Endodermal cell (in vitro differentiated cells): ENCODE measurements around the gene SYTL5. TPM values are rescaled to one million over a fixed set of nuclear protein-coding genes. Genes with fewer than 3 reads are reported as not detected.

ENCODE experiments used
- DNase-seq: peaks from one replicate; pipeline ENCODE4 v3.0.0-alpha.2; 2017
- H3K27ac ChIP-seq: 2 replicates; pipeline ENCODE4 v1.5.1; 2013; ENCODE audit warnings: mild to moderate bottlenecking, low read depth, low read length, moderate library complexity
- H3K27me3 ChIP-seq: 2 replicates; pipeline ENCODE4 v1.6.1; 2013; ENCODE audit warnings: mild to moderate bottlenecking, low read length, moderate library complexity; ENCODE audit not compliant: insufficient read depth, control insufficient read depth, poor library complexity, severe bottlenecking
- H3K36me3 ChIP-seq: 2 replicates; pipeline ENCODE4 v1.7.0; 2013; ENCODE audit warnings: mild to moderate bottlenecking, low read length, moderate library complexity; ENCODE audit not compliant: control insufficient read depth, insufficient read depth
- H3K4me1 ChIP-seq: one replicate; pipeline ENCODE4 v1.7.0; 2013; ENCODE audit warnings: low read length; ENCODE audit not compliant: control insufficient read depth, insufficient read depth
- H3K4me3 ChIP-seq: 2 replicates; pipeline ENCODE4 v1.5.1; 2013; ENCODE audit warnings: mild to moderate bottlenecking, low read length, moderate library complexity
- H3K9ac ChIP-seq: 2 replicates; pipeline ENCODE4 v1.6.1; 2013; ENCODE audit warnings: mild to moderate bottlenecking, low read length, moderate library complexity; ENCODE audit not compliant: poor library complexity, severe bottlenecking; ENCODE audit errors: extremely low read depth
- H3K9me3 ChIP-seq: 2 replicates; pipeline ENCODE4 v1.6.1; 2013; ENCODE audit warnings: mild to moderate bottlenecking, low read length, moderate library complexity; ENCODE audit not compliant: control insufficient read depth
- H3K27ac Mint-ChIP-seq: 2 replicates; pipeline ENCODE4 v1.8.0; 2020; ENCODE audit warnings: mixed read lengths
- H3K27me3 Mint-ChIP-seq: 2 replicates; pipeline ENCODE4 v1.8.0; 2021; ENCODE audit warnings: mild to moderate bottlenecking, mixed read lengths; ENCODE audit not compliant: insufficient read depth
- H3K36me3 Mint-ChIP-seq: 2 replicates; pipeline ENCODE4 v1.8.0; 2020; ENCODE audit warnings: low read depth, mixed read lengths
- H3K4me1 Mint-ChIP-seq: 2 replicates; pipeline ENCODE4 v1.8.0; 2020; ENCODE audit warnings: mixed read lengths
- H3K4me3 Mint-ChIP-seq: 2 replicates; pipeline ENCODE4 v1.8.0; 2020; ENCODE audit warnings: mild to moderate bottlenecking, moderate library complexity, mixed read lengths
- H3K9me3 Mint-ChIP-seq: 2 replicates; pipeline ENCODE4 v1.8.0; 2020; ENCODE audit warnings: mild to moderate bottlenecking, mixed read lengths
- WGBS, 2 experiments: methylation state at CpG; one replicate each; pipeline versions ENCODE4 v1.1.5 to v1.1.7; 2013; ENCODE audit warnings: missing lambda C conversion rate in 2 of 2, mixed read lengths in 1 of 2; ENCODE audit not compliant: insufficient coverage in 1 of 2, insufficient read length in 1 of 2; 5-methylcytosine and 5-hydroxymethylcytosine counted together
- total RNA-seq, 2 donors: library from RNA; stranded (reverse); fragmentation: NEBNext Ultra II Directional in 1 of 2; extraction: Animal tissue kit (Norgen Biotek cat#: 25700) in 1 of 2; gene quantifications; 2 replicates in 1 of 2; 3 replicates in 1 of 2; pipeline ENCODE4 v1.2.1, GENCODE V29; 2021
- TF ChIP-seq, protein P1 (sequence below): fragments of 200-600 bp; sonication (generic); conservative IDR thresholded peaks from 2 replicates; pipeline ENCODE4 v1.5.0; 2021; ENCODE audit warnings: antibody characterized with exemption, mild to moderate bottlenecking

Gene SYTL5
- total RNA-seq, 2 donors from 2014 or later: 8.1 to 8.6 TPM

- Histone ChIP-seq H3K27ac (no peak overlapping the region), H3K4me3 (no peak overlapping the region), H3K27me3 (no peaks in the 10 kb centered on the region), H3K4me1 (no peaks in the 10 kb centered on the region), H3K9me3 (no peaks in the 10 kb centered on the region), H3K36me3 (no peaks in the 10 kb centered on the region), H3K9ac (no peak overlapping the region)
- 94% methylated on average over 2 of the region's 2 CpGs; no CpG with 5 or more reads in 1 of the 2 experiments for WGBS, 2 experiments
- Mint-ChIP-seq H3K27me3 (no peaks in the 10 kb centered on the region), H3K9me3 (peaks cover 16% of the 10 kb centered on the region), H3K36me3 (no peaks in the 10 kb centered on the region), H3K4me1 (no peaks in the 10 kb centered on the region), H3K4me3 (no peak overlapping the region), H3K27ac (no peak overlapping the region)
- TF ChIP-seq, protein P1, sequence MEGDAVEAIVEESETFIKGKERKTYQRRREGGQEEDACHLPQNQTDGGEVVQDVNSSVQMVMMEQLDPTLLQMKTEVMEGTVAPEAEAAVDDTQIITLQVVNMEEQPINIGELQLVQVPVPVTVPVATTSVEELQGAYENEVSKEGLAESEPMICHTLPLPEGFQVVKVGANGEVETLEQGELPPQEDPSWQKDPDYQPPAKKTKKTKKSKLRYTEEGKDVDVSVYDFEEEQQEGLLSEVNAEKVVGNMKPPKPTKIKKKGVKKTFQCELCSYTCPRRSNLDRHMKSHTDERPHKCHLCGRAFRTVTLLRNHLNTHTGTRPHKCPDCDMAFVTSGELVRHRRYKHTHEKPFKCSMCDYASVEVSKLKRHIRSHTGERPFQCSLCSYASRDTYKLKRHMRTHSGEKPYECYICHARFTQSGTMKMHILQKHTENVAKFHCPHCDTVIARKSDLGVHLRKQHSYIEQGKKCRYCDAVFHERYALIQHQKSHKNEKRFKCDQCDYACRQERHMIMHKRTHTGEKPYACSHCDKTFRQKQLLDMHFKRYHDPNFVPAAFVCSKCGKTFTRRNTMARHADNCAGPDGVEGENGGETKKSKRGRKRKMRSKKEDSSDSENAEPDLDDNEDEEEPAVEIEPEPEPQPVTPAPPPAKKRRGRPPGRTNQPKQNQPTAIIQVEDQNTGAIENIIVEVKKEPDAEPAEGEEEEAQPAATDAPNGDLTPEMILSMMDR: no peak
- no peak for DNase-seq
Observed at GRCh38 chrX:38066934-38067333, 60.6 kb downstream of the SYTL5 start.

DNA sequence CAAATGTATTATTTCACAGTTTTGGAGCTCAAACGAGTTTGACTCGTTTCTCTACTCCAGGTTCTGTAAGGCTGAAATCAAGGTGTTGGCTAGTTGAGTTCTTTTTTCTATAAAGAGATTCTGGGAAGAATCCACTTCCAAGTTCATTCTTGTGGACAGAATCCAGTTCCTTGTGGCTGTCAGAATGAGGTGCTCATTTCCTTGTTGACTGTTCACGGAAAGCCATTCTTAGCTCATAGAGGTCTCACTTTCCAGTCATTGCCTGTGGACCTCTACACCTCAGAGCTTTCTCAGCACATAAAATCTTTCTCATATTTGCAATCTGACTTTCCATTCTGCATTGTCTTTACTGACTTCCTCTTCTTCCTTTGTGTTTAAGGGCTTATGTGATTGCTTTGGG, 62.9 kb downstream of the SYTL5 start:
- Histone ChIP-seq H3K9me3 (no peaks in the 10 kb centered on the region), H3K4me1 (no peaks in the 10 kb centered on the region), H3K27me3 (no peaks in the 10 kb centered on the region), H3K9ac (no peak overlapping the region), H3K27ac (no peak overlapping the region), H3K36me3 (no peaks in the 10 kb centered on the region), H3K4me3 (no peak overlapping the region)
- Mint-ChIP-seq H3K4me3 (no peak overlapping the region), H3K4me1 (no peaks in the 10 kb centered on the region), H3K27me3 (no peaks in the 10 kb centered on the region), H3K36me3 (no peaks in the 10 kb centered on the region), H3K9me3 (peaks cover 23% of the 10 kb centered on the region), H3K27ac (no peak overlapping the region)
- no peak for DNase-seq
- TF ChIP-seq, protein P1: no peak
- 96% methylated on average over 3 of the region's 3 CpGs; no CpG with 5 or more reads in 1 of the 2 experiments for WGBS, 2 experiments

- Mint-ChIP-seq H3K4me1 (no peaks in the 10 kb centered on the region), H3K4me3 (no peak overlapping the region), H3K36me3 (no peaks in the 10 kb centered on the region), H3K27me3 (no peaks in the 10 kb centered on the region), H3K9me3 (peaks cover 25% of the 10 kb centered on the region), H3K27ac (no peak overlapping the region)
- H3K36me3 ChIP-seq: no peaks in the 10 kb centered on the region
- DNase-seq: no peak
- H3K9me3 ChIP-seq: no peaks in the 10 kb centered on the region
- no peaks in the 10 kb centered on the region for H3K27me3 ChIP-seq
- TF ChIP-seq, protein P1: no peak
- H3K27ac ChIP-seq: no peak overlapping the region
- H3K4me1 ChIP-seq: no peaks in the 10 kb centered on the region
- WGBS, 2 experiments: 90% methylated on average over 1 of the region's 1 CpG; no CpG with 5 or more reads in 1 of the 2 experiments
- H3K9ac ChIP-seq: no peak overlapping the region
- no peak overlapping the region for H3K4me3 ChIP-seq
Observed at GRCh38 chrX:38069991-38070390, 63.6 kb downstream of the SYTL5 start.
